CD14-positive monocyte (primary cell): ENCODE results near the gene DPYD. TPM values are rescaled to one million over a fixed set of nuclear protein-coding genes. Genes with fewer than 3 reads are reported as not detected.

Source experiments
- DNase-seq, 3 donors: peaks; one replicate each; pipeline ENCODE4 v3.0.0-alpha.2; 2011 to 2022
- H2AFZ ChIP-seq: 2 replicates; pipeline ENCODE4 v1.6.0; 2012; ENCODE audit warnings: mild to moderate bottlenecking, low read depth, low read length, inconsistent platforms; ENCODE audit not compliant: insufficient read depth, poor library complexity, severe bottlenecking
- H3K27ac ChIP-seq, 2 donors: 1 replicate in 1 of 2; 2 replicates in 1 of 2; pipeline ENCODE4 v1.5.1; 2012 to 2013; ENCODE audit warnings: low read length in 2 of 2, control low read depth in 1 of 2, inconsistent platforms in 1 of 2, low read depth in 1 of 2, mild to moderate bottlenecking in 1 of 2
- H3K27me3 ChIP-seq, 2 donors: one replicate each; pipeline versions ENCODE4 v1.6.0 to v1.6.1; 2011 to 2013; ENCODE audit warnings: low read length in 2 of 2; ENCODE audit not compliant: control insufficient read depth in 2 of 2, insufficient read depth in 2 of 2
- H3K36me3 ChIP-seq, 2 donors: replicated peaks in 1 of 2; 1 replicate in 1 of 2; 2 replicates in 1 of 2; pipeline versions ENCODE4 v1.5.1 to v1.6.1; 2012 to 2013; ENCODE audit warnings: low read length in 2 of 2, control low read depth in 1 of 2, inconsistent platforms in 1 of 2, mild to moderate bottlenecking in 1 of 2; ENCODE audit not compliant: insufficient read depth in 2 of 2, control insufficient read depth in 1 of 2
- H3K4me1 ChIP-seq, 2 donors: 1 replicate in 1 of 2; 2 replicates in 1 of 2; pipeline versions ENCODE4 v1.5.1 to v1.6.1; 2012 to 2013; ENCODE audit warnings: low read length in 2 of 2, control low read depth in 1 of 2, inconsistent platforms in 1 of 2, mild to moderate bottlenecking in 1 of 2, moderate library complexity in 1 of 2; ENCODE audit not compliant: insufficient read depth in 2 of 2, control insufficient read depth in 1 of 2
- H3K4me2 ChIP-seq: replicated peaks from 2 replicates; pipeline ENCODE3; 2012; ENCODE audit warnings: low read length, moderate library complexity, mild to moderate bottlenecking; ENCODE audit not compliant: poor library complexity, severe bottlenecking; ENCODE audit errors: extremely low read depth
- H3K4me3 ChIP-seq, 3 experiments: fragments of 200-600 bp in 1 of 3; sonication (generic) in 1 of 3; replicated peaks in 1 of 3; 1 replicate in 2 of 3; 2 replicates in 1 of 3; pipeline ENCODE4 v1.5.1; 2011 to 2013; ENCODE audit warnings: low read length in 3 of 3, mild to moderate bottlenecking in 3 of 3, control low read depth in 2 of 3, low read depth in 2 of 3, inconsistent platforms in 1 of 3, moderate library complexity in 1 of 3
- H3K79me2 ChIP-seq: 2 replicates; pipeline ENCODE4 v1.6.0; 2012; ENCODE audit warnings: mild to moderate bottlenecking, control low read depth, inconsistent platforms, low read length, moderate library complexity; ENCODE audit not compliant: insufficient read depth
- H3K9ac ChIP-seq: 2 replicates; pipeline ENCODE4 v1.6.0; 2017; ENCODE audit warnings: low read length, mild to moderate bottlenecking; ENCODE audit not compliant: insufficient read depth, poor library complexity, severe bottlenecking
- H3K9me3 ChIP-seq, 2 donors: replicated peaks in 1 of 2; 1 replicate in 1 of 2; 2 replicates in 1 of 2; pipeline versions ENCODE4 v1.5.1 to v1.6.1; 2012 to 2013; ENCODE audit warnings: low read length in 2 of 2, control low read depth in 1 of 2; ENCODE audit not compliant: control insufficient read depth in 1 of 2, insufficient read depth in 1 of 2
- H4K20me1 ChIP-seq: 2 replicates; pipeline ENCODE4 v1.6.0; 2012; ENCODE audit warnings: mild to moderate bottlenecking, low read length, control low read depth, moderate library complexity; ENCODE audit not compliant: insufficient read depth
- H3K27ac Mint-ChIP-seq, 7 donors: one replicate each; pipeline ENCODE4 v1.8.0; 2020; ENCODE audit warnings: mild to moderate bottlenecking in 7 of 7, mixed read lengths in 7 of 7, moderate library complexity in 6 of 7, inconsistent platforms in 2 of 7
- H3K27me3 Mint-ChIP-seq, 3 donors: one replicate each; pipeline ENCODE4 v1.8.0; 2021 to 2022; ENCODE audit warnings: low read depth in 3 of 3, mild to moderate bottlenecking in 3 of 3, mixed read lengths in 3 of 3, moderate library complexity in 3 of 3, inconsistent platforms in 1 of 3
- H3K36me3 Mint-ChIP-seq, 2 donors: one replicate each; pipeline ENCODE4 v1.8.0; 2020; ENCODE audit warnings: mixed read lengths in 2 of 2, inconsistent platforms in 1 of 2, mild to moderate bottlenecking in 1 of 2
- H3K4me1 Mint-ChIP-seq: one replicate; pipeline ENCODE4 v1.8.0; 2020; ENCODE audit warnings: mild to moderate bottlenecking, mixed read lengths
- H3K4me3 Mint-ChIP-seq, 2 donors: one replicate each; pipeline ENCODE4 v1.8.0; 2020; ENCODE audit warnings: mild to moderate bottlenecking in 2 of 2, mixed read lengths in 2 of 2, moderate library complexity in 1 of 2
- H3K9me3 Mint-ChIP-seq, 7 donors: one replicate each; pipeline ENCODE4 v1.8.0; 2020 to 2022; ENCODE audit warnings: mixed read lengths in 7 of 7, mild to moderate bottlenecking in 6 of 7, moderate library complexity in 6 of 7, inconsistent platforms in 2 of 7
- CTCF ChIP-seq: fragments of 200-600 bp; IDR thresholded peaks from one replicate; pipeline ENCODE4 v1.8.0; 2022; ENCODE audit warnings: antibody characterized with exemption, mild to moderate bottlenecking
- WGBS: methylation state at CpG from one replicate; pipeline ENCODE4 v1.1.5; 2013; ENCODE audit warnings: missing lambda C conversion rate; ENCODE audit not compliant: insufficient coverage; 5-methylcytosine and 5-hydroxymethylcytosine counted together
- intact Hi-C, 2 donors: fragments of 100-400 bp; cut with micrococcal nuclease; formaldehyde crosslinking; loops; one replicate each; pipeline versions ENCODE4 v1.15.0 to v1.15.1; 2023
- polyA plus RNA-seq, 3 donors: library from polyadenylated mRNA; depleted of rRNA in 1 of 3; unstranded in 2 of 3; stranded (reverse) in 1 of 3; fragments of 300-500 nt in 2 of 3; fragments of >200 nt in 1 of 3; fragmentation: Illumina TruSeq in 2 of 3; gene quantifications; 1 replicate in 2 of 3; 2 replicates in 1 of 3; pipeline ENCODE4 v1.2.3, GENCODE V29; 2012 to 2021

The DPYD gene
- polyA plus RNA-seq, 3 donors, result 87.6 to 171 (median 144) TPM

- Histone ChIP-seq H3K27ac (peak overlapping the region in 1 of 2 donors; percentile 56), H3K4me2 (no peak overlapping the region), H3K9ac (no peak overlapping the region), H3K27me3 (no peaks in the 10 kb centered on the region), H3K4me3 (no peak overlapping the region), H2AFZ (no peak overlapping the region), H3K9me3 (no peaks in the 10 kb centered on the region), H4K20me1 (peaks cover 90% of the 10 kb centered on the region), H3K36me3 (peaks cover 4 to 6% of the 10 kb centered on the region in 2 donors), H3K79me2 (peaks cover 78% of the 10 kb centered on the region), H3K4me1 (peaks cover 12 to 21% of the 10 kb centered on the region in 2 donors)
- no peak for DNase-seq
- 100% methylated on average over 1 of the region's 1 CpG for WGBS
- Mint-ChIP-seq H3K36me3 (peaks cover 9 to 12% of the 10 kb centered on the region in 2 donors), H3K27me3 (no peaks in the 10 kb centered on the region), H3K4me3 (no peak overlapping the region), H3K27ac (no peak overlapping the region), H3K4me1 (peaks cover 38% of the 10 kb centered on the region), H3K9me3 (peaks cover 0 to 3% (median 0%) of the 10 kb centered on the region in 7 donors)
- TF ChIP-seq CTCF, result no peak
- intact Hi-C loops, result no loop called here
These were observed 88.4 kb downstream of the DPYD start for GRCh38 chr1:97832481-97832880.

GRCh38 chr1:97827887-97828286, 92.9 kb downstream of the DPYD start:
- Mint-ChIP-seq H3K27me3 (peaks cover 0 to 3% (median 0%) of the 10 kb centered on the region in 3 donors), H3K9me3 (peaks cover 0 to 3% (median 0%) of the 10 kb centered on the region in 7 donors), H3K36me3 (peaks cover 35 to 38% of the 10 kb centered on the region in 2 donors), H3K4me3 (no peak overlapping the region), H3K4me1 (peaks cover 16% of the 10 kb centered on the region), H3K27ac (peak overlapping the region in 2 of 7 donors; percentile 15 to 21)
- H3K79me2 ChIP-seq, result peaks cover 39% of the 10 kb centered on the region
- H3K9ac ChIP-seq, result no peak overlapping the region
- TF ChIP-seq CTCF, result no peak
- peaks cover 90% of the 10 kb centered on the region for H4K20me1 ChIP-seq
- no CpG with 5 or more reads among the region's 3 CpGs for WGBS
- H2AFZ ChIP-seq, result no peak overlapping the region
- H3K4me1 ChIP-seq, result no peaks in the 10 kb centered on the region
- H3K27ac ChIP-seq, result no peak overlapping the region
- H3K36me3 ChIP-seq, result peaks cover 13 to 43% of the 10 kb centered on the region in 2 donors
- peak; percentile 19 to 36 (median 35) for DNase-seq
- no peak overlapping the region for H3K4me3 ChIP-seq
- intact Hi-C loops, result no loop called here
- H3K4me2 ChIP-seq, result no peak overlapping the region
- no peaks in the 10 kb centered on the region for H3K9me3 ChIP-seq
- H3K27me3 ChIP-seq, result no peaks in the 10 kb centered on the region
